Measurements from ENCODE around the gene CLIP1.

The CLIP1 gene

DNA sequence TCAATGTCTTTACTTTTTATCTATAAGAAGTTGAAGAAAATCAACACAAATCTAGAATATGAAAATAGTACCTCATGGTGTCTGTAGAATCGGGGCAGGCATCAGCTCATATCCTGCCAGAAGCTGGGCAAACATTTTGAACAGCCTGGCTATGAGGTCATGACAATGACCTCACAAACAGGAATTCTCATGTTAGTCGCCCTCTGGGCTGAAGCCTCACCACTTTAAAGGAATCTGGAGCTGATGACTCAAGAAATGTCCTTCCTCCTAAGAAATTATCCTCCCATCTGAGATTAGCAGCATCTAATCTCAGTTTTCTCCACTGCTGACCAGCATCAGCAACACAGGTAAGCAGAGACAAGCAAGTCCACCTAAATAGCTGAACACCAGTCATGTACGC is 27.1 kb downstream of the CLIP1 start:
- no peak overlapping the region for H2AFZ ChIP-seq (ENCODE audit: low read depth, low read length)
- no peak overlapping the region for H3K4me2 ChIP-seq (ENCODE audit: insufficient read depth, low read length)
- no peak overlapping the region for H3K4me3 ChIP-seq (ENCODE audit: low read depth in 1 of 2, low read length in 2 of 2)
- no peaks in the 10 kb centered on the region for H3K4me1 ChIP-seq (ENCODE audit: insufficient read depth, low read length)
- TF ChIP-seq CTCF (IDR thresholded peaks at IDR 0.05; ENCODE audit: borderline replicate concordance, extremely low read depth, low read length, poor library complexity, severe bottlenecking) (no peak), EZH2 (IDR thresholded peaks at IDR 0.05; ENCODE audit: borderline replicate concordance, low read depth, low read length, severe bottlenecking) (no peak)
- no peak for ATAC-seq (ENCODE audit: insufficient read depth, low read depth)
- 0 out of 2 replicates have a peak, but pooled peaks cover 7% of the 10 kb centered on the region for H4K20me1 ChIP-seq (ENCODE audit: insufficient read depth, low read length)
- no peaks in the 10 kb centered on the region for H3K9me3 ChIP-seq (ENCODE audit: insufficient read depth, low read length, severe bottlenecking)
- H3K9ac ChIP-seq (ENCODE audit: low read depth, low read length) = no peak overlapping the region
- peaks cover 62% of the 10 kb centered on the region for H3K79me2 ChIP-seq (ENCODE audit: insufficient read depth, low read length)
- no peak for DNase-seq
- no peaks in the 10 kb centered on the region for H3K27me3 ChIP-seq (ENCODE audit: insufficient read depth, low read length, poor library complexity)
- H3K27ac ChIP-seq (ENCODE audit: low read length) = no peak overlapping the region
- H3K36me3 ChIP-seq (ENCODE audit: insufficient read depth, low read length) = no peaks in the 10 kb centered on the region

GRCh38 chr12:122394626-122395194 is 27.8 kb downstream of the CLIP1 start:
- H3K79me2 ChIP-seq (ENCODE audit: insufficient read depth, low read length) = peaks cover 65% of the 10 kb centered on the region
- H3K4me3 ChIP-seq (ENCODE audit: low read depth in 1 of 2, low read length in 2 of 2) = no peak overlapping the region

DNA sequence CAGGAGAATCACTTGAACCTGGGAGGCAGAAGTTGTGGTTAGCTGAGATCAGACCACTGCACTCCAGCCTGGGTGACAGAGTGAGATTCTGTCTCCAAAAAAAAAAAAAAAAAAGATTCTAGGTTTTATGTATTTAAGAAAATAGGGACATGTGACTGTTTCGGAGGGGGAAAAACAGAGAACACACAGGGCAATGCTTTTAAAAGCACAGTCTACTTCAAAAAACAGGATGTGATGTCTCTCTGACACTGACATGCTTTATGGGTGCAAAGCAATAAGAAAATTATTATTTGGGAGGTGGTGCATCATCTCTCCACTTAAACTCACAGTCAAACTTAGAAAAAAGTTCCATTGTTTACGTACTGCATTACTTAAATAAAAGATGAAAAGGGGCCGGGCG is 28.7 kb downstream of the CLIP1 start:
- Histone ChIP-seq H4K20me1 (ENCODE audit: insufficient read depth, low read length) (0 out of 2 replicates have a peak, but pooled peaks cover 7% of the 10 kb centered on the region), H3K4me2 (ENCODE audit: insufficient read depth, low read length) (no peak overlapping the region), H3K36me3 (ENCODE audit: insufficient read depth, low read length) (no peaks in the 10 kb centered on the region), H3K27me3 (ENCODE audit: insufficient read depth, low read length, poor library complexity) (no peaks in the 10 kb centered on the region), H3K9ac (ENCODE audit: low read depth, low read length) (no peak overlapping the region), H2AFZ (ENCODE audit: low read depth, low read length) (no peak overlapping the region), H3K27ac (ENCODE audit: low read length) (no peak overlapping the region), H3K79me2 (ENCODE audit: insufficient read depth, low read length) (peaks cover 64% of the 10 kb centered on the region), H3K9me3 (ENCODE audit: insufficient read depth, low read length, severe bottlenecking) (no peaks in the 10 kb centered on the region), H3K4me3 (ENCODE audit: low read depth in 1 of 2, low read length in 2 of 2) (no peak overlapping the region), H3K4me1 (ENCODE audit: insufficient read depth, low read length) (no peaks in the 10 kb centered on the region)
- ATAC-seq (ENCODE audit: insufficient read depth, low read depth) = no peak
- no peak for DNase-seq
- no peak for TF ChIP-seq EZH2 (IDR thresholded peaks at IDR 0.05; ENCODE audit: borderline replicate concordance, low read depth, low read length, severe bottlenecking)
- TF ChIP-seq CTCF (IDR thresholded peaks at IDR 0.05; ENCODE audit: borderline replicate concordance, extremely low read depth, low read length, poor library complexity, severe bottlenecking) = no peak

More at GRCh38 chr12:122394626-122395194, 27.8 kb downstream of the CLIP1 start:
- H3K4me2 ChIP-seq (ENCODE audit: insufficient read depth, low read length) = no peak overlapping the region
- H3K9me3 ChIP-seq (ENCODE audit: insufficient read depth, low read length, severe bottlenecking) = no peaks in the 10 kb centered on the region
- ATAC-seq (ENCODE audit: insufficient read depth, low read depth) (no peak), DNase-seq (no peak)
- no peaks in the 10 kb centered on the region for H3K27me3 ChIP-seq (ENCODE audit: insufficient read depth, low read length, poor library complexity)
- 0 out of 2 replicates have a peak, but pooled peaks cover 7% of the 10 kb centered on the region for H4K20me1 ChIP-seq (ENCODE audit: insufficient read depth, low read length)
- TF ChIP-seq CTCF (IDR thresholded peaks at IDR 0.05; ENCODE audit: borderline replicate concordance, extremely low read depth, low read length, poor library complexity, severe bottlenecking) (no peak), EZH2 (IDR thresholded peaks at IDR 0.05; ENCODE audit: borderline replicate concordance, low read depth, low read length, severe bottlenecking) (no peak)
- no peak overlapping the region for H2AFZ ChIP-seq (ENCODE audit: low read depth, low read length)
- H3K27ac ChIP-seq (ENCODE audit: low read length) = no peak overlapping the region
- H3K4me1 ChIP-seq (ENCODE audit: insufficient read depth, low read length) = no peaks in the 10 kb centered on the region
- H3K9ac ChIP-seq (ENCODE audit: low read depth, low read length) = no peak overlapping the region
- H3K36me3 ChIP-seq (ENCODE audit: insufficient read depth, low read length) = no peaks in the 10 kb centered on the region
